Head of caudate nucleus (tissue), 42 donors: ENCODE measurements around the gene PTPN22.

Source experiments
- DNase-seq, 42 donors: peaks; one replicate each; pipeline versions ENCODE4 v3.0.0 to v3.0.0-alpha.2; 2020 to 2021; ENCODE audit warnings: mixed read lengths in 7 of 42
- intact Hi-C: fragments of 100-400 bp; cut with DNase I; formaldehyde crosslinking; loops from one replicate; pipeline ENCODE4 v1.15.0; 2022

Gene PTPN22

DNA sequence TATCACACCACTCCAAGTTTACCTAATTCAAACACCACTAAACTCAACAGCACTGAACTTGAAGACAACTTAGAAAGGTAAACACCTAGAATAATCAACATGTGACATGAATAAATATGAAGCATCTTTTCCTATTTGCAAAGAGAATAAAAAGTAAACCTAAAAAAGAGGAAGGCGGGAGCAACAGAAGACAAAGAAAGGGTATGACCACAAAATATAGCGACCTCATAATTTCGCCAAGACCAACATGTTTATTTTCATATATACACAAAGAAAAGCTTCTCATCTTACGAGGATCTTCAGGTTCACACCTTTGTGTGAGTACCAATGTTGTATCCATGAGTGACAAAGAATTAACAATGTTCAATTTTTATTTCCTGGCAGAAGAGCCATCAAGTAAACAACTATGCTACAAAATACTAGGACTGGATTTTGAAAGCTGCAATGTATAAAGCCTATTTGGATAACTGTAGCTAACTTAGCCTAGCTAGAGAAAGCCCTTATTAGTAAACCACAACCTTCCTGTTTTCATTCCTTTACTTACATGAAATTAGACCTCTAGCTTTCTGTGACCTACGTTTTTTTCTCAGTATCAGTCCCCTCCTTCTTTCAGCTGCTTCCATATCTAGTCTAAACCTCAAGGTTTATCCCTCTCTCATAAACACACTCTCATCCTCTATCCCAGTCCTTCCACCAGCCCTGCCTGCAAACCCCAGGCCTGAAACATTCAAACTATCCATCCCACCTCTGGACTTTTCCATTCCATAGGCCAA is 91.0 kb downstream of the PTPN22 start:
- intact Hi-C loops, result no loop called here
- no peak for DNase-seq

DNA sequence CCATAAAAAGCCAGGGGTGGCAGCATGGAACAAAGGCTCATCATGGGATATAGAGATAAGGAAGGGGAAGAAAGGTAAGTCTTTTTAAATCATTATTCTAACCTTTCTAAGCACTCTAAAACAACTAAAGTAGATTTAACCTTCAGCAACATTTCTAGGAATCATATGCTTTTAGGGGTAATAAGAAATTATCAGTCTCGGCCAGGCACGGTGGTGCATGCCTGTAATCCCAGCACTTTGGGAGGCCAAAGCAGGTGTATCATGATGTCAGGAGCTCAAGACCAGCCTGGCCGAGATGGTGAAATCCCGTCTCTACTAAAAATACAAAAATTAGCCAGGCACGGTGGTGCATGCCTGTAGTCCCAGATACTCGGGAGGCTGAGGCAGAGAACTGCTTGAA is 92.0 kb downstream of the PTPN22 start:
- DNase-seq, result no peak
- intact Hi-C loops, result no loop called here

DNA sequence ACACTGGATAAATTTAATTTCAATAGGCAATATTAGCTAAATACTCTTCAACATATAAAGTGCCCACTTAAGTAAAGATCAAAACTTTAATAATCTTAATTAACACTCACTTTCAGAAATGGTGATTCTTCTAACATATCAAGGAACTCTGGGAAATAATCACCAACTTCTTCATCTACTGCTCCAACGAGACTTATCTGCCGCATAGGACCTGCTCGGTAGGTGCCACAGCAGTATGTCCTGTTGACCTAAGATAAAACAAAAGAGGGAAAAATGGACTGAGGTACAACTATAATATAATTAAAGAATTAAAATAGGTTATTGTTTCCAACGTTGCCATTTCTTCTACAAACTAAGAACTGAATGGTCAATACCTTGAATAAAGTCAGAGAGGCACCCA is 94.0 kb downstream of the PTPN22 start:
- DNase-seq, result no peak
- intact Hi-C loops, result no loop called here

DNA sequence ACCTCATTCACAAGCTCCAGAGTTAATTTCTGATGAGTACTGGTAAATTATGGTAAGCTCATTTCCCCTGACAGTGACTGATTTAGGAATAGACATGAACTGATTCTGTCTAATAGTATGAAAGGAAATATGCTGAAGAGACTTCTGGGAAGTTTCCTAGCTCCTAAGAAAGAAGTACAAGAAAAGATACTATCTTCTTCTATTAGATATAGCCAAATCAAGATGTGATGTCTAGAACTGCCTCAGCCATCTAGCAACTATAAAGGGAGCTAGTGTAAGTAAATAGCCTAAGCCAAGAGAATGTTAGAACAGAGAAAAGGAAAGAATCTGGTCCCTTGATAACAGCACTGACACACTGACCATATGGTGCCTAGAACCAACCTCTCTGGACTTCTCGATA is 101.5 kb downstream of the PTPN22 start:
- intact Hi-C loops, result no loop called here

DNA sequence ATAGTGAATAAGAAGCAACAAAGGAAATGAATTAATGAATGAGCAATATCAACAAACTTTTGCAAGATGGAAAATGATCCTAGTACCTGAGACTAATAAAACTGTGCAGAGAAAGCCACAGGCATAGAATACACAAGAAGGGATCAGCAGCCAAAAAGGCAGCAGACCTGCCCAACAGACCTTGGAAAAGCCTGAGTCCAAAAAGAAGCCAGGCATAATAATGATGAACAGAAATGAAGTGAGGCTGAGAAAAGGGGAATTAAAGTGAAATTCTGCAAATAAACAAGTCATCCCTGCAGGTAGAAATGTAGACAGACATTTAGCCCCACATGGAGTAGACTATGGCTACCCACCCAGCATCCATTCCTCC is 101.9 kb downstream of the PTPN22 start:
- intact Hi-C loops, result no loop called here
- DNase-seq, result no peak

More for the DNA sequence above, 101.5 kb downstream of the PTPN22 start:
- DNase-seq, result no peak

DNA sequence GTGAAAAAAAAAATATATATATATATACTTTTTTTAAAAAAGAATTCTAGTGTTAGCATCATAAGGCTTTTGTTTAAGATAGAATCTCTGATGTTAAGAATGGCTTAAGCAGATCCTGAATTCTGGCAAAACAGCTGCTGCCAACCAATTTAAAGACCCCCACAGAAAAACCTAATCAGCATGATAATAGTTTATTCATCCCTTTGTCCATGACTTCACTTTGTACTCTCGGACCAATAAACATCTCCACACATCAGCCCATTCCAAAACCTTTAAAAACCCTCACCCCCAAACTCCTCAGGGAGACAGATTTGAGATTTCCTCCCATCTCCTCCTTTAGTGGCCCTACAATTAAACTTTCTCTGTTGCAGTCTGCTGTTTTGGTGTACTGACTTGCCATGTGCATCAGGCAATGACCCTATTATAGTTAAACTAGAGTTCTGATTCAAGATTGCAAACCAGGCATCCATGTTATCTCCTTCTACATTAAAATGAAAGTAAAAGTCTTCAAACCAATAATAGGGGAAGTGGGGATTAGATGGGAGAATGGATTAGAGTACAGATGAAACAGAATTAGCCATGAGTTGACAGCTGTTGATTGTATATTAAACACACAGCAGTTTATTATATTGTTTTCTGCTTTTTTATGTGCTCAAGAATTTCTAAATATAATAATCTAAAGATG is 102.5 kb downstream of the PTPN22 start:
- intact Hi-C loops, result no loop called here
- DNase-seq, result no peak

DNA sequence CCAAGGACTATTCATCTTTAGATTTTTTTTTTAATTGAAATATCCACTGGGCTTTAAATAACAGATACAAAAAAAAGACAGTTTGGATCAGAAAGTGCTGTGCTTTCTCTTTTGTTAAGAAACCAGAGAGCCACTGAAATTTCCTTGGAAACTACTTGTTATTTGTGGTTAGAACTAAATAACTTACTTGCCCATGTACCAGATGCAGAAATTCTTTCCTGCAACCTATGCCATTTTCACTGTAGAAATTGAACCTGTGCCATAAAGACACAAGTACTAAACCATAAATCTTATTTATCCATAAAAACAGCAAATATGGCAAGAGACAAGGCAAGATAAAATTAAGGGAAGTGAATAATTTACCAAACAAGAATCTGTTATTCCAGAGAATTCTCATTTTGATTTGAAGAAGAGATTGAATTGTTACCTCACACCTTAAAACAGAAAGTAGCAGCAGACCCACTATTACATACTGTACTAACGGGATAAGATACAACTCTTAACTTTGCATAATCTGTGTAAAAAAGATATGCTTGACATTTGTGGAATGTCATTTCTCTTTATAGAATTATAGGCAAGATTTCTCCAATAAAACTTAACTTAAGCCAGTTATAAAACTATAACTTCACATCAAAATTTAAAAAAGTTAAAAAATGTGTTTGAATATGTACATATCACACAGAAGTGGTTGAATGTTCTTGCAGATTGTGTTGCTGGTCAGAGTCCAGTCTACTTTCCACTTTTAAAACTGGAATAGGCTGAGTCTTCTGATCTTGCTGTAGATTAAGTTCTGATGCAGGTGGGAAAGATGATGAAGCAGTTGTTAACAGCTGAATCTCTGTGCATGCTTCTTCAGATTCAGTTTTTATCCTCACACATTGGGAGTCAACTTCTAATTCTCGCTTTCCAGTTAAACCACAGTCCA is 105.9 kb downstream of the PTPN22 start:
- intact Hi-C loops, result no loop called here
- DNase-seq, result no peak
